ENCODE measurements around the gene PSMB10. TPM values are rescaled to one million over a fixed set of nuclear protein-coding genes. Genes with fewer than 3 reads are reported as not detected.
A peak's percentile ranks its signal among the peaks of the same experiment; 100 is the strongest.

PSMB10 gene
- polyA plus RNA-seq, 4 donors: 20.3 to 39.4 (median 28.3) TPM

GRCh38 chr16:67964477-67965131 is 28.0 kb upstream of the PSMB10 start:
- DNase-seq (ENCODE audit: low read depth in 4 of 4, low spot score in 2 of 4): no peak

DNA sequence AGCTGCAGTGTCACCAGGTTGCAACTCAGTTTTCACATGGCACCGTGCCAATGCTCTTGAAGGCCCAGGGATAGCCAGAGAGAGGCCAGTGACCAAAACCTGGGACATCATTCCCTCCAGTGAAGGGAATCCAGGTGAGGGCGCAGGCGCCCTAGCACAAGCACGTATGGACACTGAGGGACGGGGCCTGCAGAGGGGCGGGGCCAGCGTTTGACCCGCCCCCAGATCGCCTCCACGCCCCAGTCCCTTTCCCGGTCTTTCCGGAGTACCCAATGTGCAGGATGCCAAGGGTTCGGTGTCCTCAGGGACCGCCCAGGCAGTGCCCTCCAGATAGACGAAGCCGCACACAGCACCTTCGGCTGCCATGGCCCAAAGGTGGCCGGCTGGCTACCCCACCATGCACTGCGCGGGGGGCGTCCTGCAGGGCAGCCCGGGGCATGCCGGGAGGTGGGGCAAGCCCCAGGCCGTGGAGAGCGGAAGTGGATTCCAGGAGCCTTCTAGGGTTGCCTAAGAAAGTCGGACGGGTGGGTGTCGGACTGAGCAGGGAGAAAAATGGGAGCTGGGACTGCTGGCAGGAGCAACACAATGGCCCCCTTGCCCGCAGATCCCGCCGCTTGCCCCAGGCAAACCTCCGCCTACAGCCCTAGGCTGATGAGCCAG is 27.1 kb upstream of the PSMB10 start:
- DNase-seq (ENCODE audit: low read depth in 4 of 4, low spot score in 2 of 4): peak in 1 of 4 donors; percentile 11

- DNase-seq (ENCODE audit: low read depth in 4 of 4, low spot score in 2 of 4): no peak
Observed at GRCh38 chr16:67963292-67963661, 26.6 kb upstream of the PSMB10 start.

GRCh38 chr16:67962135-67962534 is 25.5 kb upstream of the PSMB10 start:
- DNase-seq (ENCODE audit: low read depth in 4 of 4, low spot score in 2 of 4): no peak

DNA sequence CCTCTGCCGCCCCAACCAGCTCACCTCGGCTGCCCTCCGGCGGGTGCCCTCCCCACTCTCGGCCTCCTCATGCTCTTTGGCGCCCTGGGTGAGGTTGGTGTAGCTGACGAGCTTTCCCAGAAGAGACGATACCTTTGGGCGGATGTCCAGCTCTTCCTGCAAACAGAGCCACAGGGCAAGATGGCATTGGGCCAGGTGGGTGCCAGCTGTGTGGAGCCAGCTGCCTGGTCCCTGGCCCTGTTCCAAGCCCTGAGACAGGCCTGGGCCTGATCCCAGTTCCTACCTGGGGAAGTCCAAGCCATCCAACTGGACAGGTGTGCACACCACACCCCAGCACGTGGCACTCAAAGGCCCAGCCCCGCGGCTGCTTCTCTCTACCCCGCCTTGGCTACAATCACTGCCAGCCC is 24.9 kb upstream of the PSMB10 start:
- DNase-seq (ENCODE audit: low read depth in 4 of 4, low spot score in 2 of 4): no peak

DNA sequence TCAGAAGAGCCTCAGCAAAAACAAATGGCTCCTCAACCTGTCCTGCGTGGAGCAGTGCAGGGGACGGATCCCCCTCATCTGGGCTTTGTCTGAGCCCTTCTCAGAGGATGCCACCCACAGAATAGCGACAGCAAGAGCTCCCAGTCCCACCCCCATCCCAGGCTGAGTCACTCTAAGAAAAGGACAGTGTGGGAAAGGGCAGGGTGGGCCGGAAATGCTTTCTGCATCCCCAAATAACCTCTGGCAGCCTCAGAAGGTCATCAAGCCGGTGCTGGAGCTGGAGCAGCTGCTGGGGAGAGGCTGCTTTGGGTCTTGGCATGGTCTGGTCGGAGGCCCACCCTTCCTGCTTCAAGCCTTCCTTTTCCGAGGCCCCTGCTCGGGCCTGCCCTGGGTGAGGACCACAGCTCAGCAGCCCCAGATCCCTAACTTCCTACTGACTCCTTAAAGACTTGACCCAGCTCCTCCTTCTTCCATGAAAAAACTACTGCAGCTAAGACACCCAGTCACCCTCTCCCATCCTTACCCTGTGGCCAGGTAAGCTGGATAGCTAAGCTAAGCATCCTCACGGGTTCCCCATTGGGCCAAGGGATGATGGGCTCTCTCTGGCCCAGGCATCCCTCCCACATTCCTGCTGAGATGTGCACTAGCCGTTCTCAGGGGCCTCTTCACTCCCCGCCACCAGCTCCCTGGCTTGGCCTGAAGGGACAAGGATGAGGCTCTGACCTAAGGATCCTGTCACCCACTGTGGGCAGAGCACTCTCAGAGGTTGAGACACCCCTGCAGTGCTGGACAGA is 23.1 kb upstream of the PSMB10 start:
- no peak for DNase-seq (ENCODE audit: low read depth in 4 of 4, low spot score in 2 of 4)

DNA sequence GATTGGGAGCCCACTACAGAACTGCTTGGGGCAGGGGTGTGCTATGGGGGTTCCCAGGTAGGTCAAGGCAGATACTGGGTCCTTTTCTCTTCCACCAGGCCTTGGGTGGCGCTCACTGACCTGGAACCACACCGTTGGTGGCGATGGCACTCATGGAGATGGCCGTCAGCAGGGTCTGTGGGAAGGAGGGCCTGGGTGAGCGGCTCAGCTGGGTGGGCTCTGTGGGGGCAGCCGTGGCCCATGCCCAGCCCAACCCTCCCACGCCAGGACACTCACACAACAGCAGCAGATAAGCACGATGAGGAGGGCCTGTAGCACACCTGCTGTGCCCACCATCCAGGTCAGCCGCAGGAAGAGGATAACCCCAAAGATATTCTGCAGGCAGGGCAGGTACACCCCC is 21.0 kb upstream of the PSMB10 start:
- DNase-seq (ENCODE audit: low read depth in 4 of 4, low spot score in 2 of 4): no peak

- DNase-seq (ENCODE audit: low read depth in 4 of 4, low spot score in 2 of 4): no peak
Observed at GRCh38 chr16:67954421-67955196, 18.0 kb upstream of the PSMB10 start.

DNA sequence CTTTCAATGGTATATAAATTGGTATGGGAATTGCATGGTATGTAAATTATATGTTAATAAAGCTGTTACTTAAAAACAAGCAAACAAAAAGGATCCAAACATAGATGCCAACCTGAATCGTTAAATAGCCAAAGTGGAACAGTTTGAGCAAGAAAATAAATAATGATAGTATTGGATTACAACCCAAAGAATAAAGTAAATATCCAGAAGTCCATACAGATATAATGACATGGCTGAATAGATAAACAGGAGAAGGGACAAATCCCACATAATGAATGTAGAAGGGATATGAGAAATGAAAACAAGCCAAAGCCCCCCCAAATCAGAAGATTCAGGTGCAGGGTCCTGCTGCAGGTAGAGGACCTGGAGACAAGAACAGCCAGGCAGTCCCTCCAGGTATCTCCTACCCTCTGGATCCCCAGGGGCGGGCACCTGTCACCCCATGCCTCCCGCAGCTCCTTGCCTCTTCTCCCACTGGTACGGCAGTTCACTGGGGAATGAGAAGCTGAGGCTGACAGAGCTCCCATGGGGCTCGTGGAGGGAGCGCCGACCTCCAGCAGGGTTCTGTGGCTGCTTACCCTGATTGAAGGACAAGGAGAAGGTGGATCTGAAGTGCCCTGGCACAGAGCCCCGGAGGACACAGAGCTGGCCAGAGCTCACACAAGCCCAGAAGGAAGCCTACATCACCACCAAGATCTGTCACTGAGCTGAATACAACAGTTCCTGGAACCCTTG is 17.2 kb upstream of the PSMB10 start:
- DNase-seq (ENCODE audit: low read depth in 4 of 4, low spot score in 2 of 4): no peak

DNA sequence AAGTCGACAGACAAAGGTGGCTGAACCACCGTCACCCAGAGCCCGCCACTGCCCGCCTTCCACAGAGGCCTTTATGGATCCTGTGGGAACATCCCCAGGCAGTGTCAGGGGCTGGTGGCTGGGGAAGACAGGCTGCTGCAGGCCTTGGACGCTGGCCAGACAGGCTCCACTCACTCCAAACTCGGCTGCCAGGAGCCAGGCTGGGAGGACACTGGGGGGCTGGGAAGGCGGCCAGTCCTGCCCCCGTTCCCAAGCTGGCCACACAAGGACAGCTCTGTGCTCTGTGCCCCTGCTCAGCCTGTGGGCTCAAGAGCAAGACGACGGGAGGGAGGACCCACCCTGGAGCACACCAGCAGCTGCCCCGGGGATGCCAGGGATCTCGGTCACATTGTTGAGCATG is 14.8 kb upstream of the PSMB10 start:
- DNase-seq (ENCODE audit: low read depth in 4 of 4, low spot score in 2 of 4): no peak

DNA sequence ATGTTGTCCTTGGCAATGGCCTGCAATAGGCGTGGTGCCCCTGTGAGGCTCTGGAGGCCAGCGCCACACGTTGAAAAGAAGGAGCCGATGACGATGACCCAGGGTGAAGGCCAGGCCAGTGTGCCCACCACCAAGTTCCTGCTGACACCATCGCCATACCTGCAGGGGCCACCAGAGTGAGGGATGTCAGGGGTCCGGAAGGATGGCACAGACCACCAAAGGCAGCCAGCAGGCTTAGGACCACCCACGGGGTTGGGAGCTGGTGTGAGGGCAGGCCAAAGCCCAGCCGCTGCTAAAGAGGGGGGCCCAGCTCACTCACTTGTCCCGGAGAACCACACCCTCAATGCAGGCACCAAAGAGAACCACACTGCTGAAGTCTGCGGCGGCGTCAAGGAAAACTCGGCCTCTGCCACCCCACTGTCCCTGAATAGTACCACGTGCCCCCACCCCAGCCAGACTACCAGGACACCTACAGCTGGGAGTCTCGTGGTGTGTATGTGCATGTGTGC is 13.7 kb upstream of the PSMB10 start:
- no peak for DNase-seq (ENCODE audit: low read depth in 4 of 4, low spot score in 2 of 4)

DNA sequence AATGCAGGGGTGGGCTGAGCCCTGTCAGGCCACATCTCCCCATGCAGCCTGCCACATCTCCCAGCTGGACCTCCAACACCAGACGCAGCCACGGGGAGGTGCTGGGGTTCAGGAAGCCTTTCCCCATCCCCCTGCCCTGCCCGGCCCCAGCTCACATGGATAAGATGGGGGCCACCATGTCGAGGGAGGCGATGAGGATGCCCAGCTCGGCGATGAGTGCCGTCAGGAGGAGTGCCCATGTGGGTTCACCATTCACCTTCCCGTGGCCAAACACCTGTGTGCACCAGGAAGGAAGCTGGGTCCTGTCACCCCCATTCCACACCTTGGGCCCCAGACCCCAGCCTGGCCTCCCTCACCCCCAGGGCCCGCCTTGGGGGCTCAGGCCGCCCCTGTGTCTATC is 13.0 kb upstream of the PSMB10 start:
- DNase-seq (ENCODE audit: low read depth in 4 of 4, low spot score in 2 of 4): no peak

DNA sequence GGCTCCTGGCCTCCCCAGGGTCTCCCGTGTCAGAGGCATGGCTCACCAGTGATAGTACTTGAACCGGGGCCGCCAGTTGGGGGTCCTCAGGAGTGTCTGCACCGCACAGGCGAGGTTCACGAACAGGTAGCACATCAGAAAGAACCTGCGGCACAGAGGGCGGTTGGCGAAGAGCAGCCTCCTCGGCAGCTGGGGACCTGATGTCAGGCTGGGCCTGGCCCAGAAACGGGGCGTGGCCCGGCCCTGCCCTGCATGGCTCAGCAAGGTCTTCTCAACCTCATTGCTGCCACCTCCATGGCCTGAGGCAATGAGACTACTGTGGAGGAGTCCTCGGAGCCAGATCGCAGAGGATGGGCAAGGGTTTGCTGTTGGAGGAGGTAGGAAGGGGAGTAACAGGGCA is 11.4 kb upstream of the PSMB10 start:
- DNase-seq (ENCODE audit: low read depth in 4 of 4, low spot score in 2 of 4): no peak

DNA sequence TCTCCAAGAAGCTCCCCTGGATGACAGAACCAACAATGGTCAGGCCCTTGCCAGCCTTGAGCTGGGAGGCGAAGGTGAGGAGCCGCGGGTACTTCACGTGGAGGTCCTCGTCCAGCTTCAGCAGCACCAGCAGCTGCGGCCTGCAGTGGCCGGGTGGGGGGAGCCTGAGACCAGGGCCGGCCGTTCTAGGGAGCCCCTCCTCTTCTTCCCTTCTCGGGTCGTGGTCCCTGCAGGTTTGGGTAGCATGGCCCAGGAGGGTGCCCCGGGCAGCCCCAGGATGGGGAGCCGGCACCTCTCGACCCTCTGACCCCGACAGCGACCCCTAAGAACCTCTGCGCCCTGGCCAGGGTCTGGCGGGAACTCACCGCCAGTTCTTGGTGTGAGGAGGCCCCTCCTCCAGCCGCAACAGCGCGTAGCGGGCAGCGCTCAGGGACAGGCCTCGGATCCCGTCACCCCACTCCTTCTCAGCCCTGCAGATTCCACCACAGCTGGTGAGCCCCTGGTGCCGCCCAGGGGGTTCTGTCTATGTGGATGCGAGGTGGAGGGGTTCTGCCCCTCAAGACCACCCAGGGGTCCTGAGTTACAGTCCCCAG is 10.4 kb upstream of the PSMB10 start:
- no peak for DNase-seq (ENCODE audit: low read depth in 4 of 4, low spot score in 2 of 4)

DNA sequence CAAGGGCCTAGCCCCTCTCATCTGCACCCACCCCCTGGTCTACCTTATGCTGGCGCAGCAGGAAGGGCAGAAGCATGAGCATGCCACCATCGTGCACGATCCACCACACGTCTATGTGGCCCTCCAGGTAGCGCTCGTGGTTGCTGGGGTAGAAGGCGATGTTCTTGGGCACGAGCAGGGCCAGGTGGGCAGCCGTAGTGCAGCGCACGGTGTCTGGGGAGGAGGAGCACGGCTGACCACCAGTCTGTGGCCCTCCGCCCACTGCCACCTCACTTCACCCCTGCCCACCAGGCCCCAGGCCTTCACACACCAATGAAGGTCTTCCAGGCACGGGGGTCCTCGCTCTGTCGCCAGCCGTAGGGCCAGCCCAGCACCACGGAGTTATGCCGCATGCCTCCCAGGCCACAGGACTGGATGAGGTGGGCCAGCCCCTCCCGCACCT is 9.5 kb upstream of the PSMB10 start:
- no peak for DNase-seq (ENCODE audit: low read depth in 4 of 4, low spot score in 2 of 4)

- no peak for DNase-seq (ENCODE audit: low read depth in 4 of 4, low spot score in 2 of 4)
Observed at GRCh38 chr16:67945392-67945933, 8.8 kb upstream of the PSMB10 start.

- DNase-seq (ENCODE audit: low read depth in 4 of 4, low spot score in 2 of 4): no peak
Observed at GRCh38 chr16:67944690-67945391, 8.2 kb upstream of the PSMB10 start.

- DNase-seq (ENCODE audit: low read depth in 4 of 4, low spot score in 2 of 4): no peak
Observed at GRCh38 chr16:67943619-67944504, 7.2 kb upstream of the PSMB10 start, which contains the start of gene LCAT. Gene LCAT, minus strand, starts transcription at chr16:67944120. Its CDS starts 19 bp downstream, at chr16:67944101.
